ENCODE results near the gene TUBGCP4. TPM values are rescaled to one million over a fixed set of nuclear protein-coding genes. Genes with fewer than 3 reads are reported as not detected.

Gene TUBGCP4
- total and polyA plus RNA-seq, 9 of the 15 experiments (the other 6 are each of a cell fraction or from before 2014, with no cell fraction given) = 10.7 to 50.2 (median 29.6) TPM

DNA sequence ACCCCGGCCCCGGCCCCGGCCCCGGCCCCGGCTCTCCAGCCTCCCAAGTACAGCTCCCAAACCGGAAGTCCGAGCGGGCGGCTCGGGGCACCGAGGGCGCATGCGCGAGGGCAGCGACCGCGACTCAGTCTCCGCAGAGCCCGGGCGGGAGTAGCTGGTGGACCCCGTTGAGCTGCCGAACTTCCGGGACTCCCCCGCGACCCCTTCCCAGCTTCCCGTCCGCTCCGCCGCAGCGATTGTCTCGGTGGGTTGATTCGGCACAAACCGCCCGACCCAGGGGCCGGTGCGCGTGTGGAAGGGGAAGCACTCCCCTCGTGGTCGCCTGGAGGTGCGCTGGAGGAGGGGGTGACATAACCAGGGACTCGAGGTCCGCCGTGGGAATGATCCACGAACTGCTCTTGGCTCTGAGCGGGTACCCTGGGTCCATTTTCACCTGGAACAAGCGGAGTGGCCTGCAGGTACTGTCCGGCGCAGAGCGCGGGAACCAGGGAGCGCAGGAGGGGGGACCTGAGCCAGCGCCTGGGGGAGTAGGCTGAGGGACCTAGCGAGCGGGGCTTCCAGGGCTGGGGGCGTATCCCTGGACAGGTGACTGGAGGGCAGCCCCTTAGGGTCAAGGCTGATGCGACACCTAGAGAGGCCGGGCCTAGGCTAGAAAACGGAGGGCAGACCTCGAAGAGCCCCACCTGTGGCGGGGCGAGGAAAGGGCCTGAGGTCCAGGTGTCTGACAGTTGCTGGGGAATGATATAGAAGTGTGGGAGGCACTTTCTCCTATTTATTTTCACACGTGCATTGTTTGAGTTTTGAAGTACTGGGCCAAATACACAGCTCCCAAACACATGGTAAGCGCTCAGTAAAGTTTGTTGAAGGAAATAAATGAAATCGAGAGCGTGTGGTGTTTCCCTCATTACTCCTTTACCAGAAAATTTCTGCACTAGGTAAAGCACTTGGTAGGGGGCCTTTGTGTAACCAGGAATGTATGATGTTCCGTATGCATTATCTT is at the start of gene TUBGCP4, which contains the start of gene ZSCAN29 (continued):
- TF ChIP-seq, protein P1, sequence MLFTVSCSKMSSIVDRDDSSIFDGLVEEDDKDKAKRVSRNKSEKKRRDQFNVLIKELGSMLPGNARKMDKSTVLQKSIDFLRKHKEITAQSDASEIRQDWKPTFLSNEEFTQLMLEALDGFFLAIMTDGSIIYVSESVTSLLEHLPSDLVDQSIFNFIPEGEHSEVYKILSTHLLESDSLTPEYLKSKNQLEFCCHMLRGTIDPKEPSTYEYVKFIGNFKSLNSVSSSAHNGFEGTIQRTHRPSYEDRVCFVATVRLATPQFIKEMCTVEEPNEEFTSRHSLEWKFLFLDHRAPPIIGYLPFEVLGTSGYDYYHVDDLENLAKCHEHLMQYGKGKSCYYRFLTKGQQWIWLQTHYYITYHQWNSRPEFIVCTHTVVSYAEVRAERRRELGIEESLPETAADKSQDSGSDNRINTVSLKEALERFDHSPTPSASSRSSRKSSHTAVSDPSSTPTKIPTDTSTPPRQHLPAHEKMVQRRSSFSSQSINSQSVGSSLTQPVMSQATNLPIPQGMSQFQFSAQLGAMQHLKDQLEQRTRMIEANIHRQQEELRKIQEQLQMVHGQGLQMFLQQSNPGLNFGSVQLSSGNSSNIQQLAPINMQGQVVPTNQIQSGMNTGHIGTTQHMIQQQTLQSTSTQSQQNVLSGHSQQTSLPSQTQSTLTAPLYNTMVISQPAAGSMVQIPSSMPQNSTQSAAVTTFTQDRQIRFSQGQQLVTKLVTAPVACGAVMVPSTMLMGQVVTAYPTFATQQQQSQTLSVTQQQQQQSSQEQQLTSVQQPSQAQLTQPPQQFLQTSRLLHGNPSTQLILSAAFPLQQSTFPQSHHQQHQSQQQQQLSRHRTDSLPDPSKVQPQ (CRISPR knock-in tag; IDR thresholded peaks at IDR 0.05; ENCODE audit: borderline replicate concordance) = no peak
- no peak for TF ChIP-seq HNRNPH1 (optimal IDR thresholded peaks at IDR 0.05; ENCODE audit: low read depth, low read length)
- peak; percentile 40; the same call in 1 of the 2 replicates for TF ChIP-seq TEAD4 (IDR thresholded peaks at IDR 0.05; ENCODE audit: low read length)
- TF ChIP-seq TEAD4 (CRISPR knock-in tag; IDR thresholded peaks at IDR 0.05; ENCODE audit: borderline replicate concordance) = no peak
- TF ChIP-seq, protein P2, sequence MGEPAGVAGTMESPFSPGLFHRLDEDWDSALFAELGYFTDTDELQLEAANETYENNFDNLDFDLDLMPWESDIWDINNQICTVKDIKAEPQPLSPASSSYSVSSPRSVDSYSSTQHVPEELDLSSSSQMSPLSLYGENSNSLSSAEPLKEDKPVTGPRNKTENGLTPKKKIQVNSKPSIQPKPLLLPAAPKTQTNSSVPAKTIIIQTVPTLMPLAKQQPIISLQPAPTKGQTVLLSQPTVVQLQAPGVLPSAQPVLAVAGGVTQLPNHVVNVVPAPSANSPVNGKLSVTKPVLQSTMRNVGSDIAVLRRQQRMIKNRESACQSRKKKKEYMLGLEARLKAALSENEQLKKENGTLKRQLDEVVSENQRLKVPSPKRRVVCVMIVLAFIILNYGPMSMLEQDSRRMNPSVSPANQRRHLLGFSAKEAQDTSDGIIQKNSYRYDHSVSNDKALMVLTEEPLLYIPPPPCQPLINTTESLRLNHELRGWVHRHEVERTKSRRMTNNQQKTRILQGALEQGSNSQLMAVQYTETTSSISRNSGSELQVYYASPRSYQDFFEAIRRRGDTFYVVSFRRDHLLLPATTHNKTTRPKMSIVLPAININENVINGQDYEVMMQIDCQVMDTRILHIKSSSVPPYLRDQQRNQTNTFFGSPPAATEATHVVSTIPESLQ (CRISPR knock-in tag; IDR thresholded peaks at IDR 0.05) = 0 out of 2 replicates have a peak, but pooled peaks have one; percentile 16
- TF ChIP-seq RFX1 (IDR thresholded peaks at IDR 0.05) = no peak
- no peak for TF ChIP-seq KAT2B (IDR thresholded peaks at IDR 0.05; ENCODE audit: low read depth, low read length)
- no peak for TF ChIP-seq NFATC3 (IDR thresholded peaks at IDR 0.05)
- TF ChIP-seq RFX5 (IDR thresholded peaks at IDR 0.05; ENCODE audit: low read depth, low read length) = no peak
- TF ChIP-seq ZNF224 (CRISPR knock-in tag; IDR thresholded peaks at IDR 0.05) = no peak
- TF ChIP-seq CBX8 (IDR thresholded peaks at IDR 0.05; ENCODE audit: borderline replicate concordance, extremely low read depth, low read depth, low read length, poor library complexity, severe bottlenecking) = no peak
- TF ChIP-seq NR2F6 (CRISPR knock-in tag; IDR thresholded peaks at IDR 0.05) = no peak
- no peak for TF ChIP-seq ELK1 (CRISPR knock-in tag; IDR thresholded peaks at IDR 0.05)
- no peak for TF ChIP-seq ZNF41 (CRISPR knock-in tag; conservative IDR thresholded peaks at IDR 0.05)
- no peak; the same call in 1 of the 2 replicates for TF ChIP-seq TOE1 (IDR thresholded peaks at IDR 0.05; ENCODE audit: borderline replicate concordance)
- no peak for TF ChIP-seq TOE1 (CRISPR knock-in tag; IDR thresholded peaks at IDR 0.05; ENCODE audit: borderline replicate concordance, low read depth)
- TF ChIP-seq KLF16 (IDR thresholded peaks at IDR 0.05) = no peak; the same call in 1 of the 2 replicates
- TF ChIP-seq HDAC3 (IDR thresholded peaks at IDR 0.05; ENCODE audit: borderline replicate concordance, partially characterized antibody) = no peak
- TF ChIP-seq, protein P3, sequence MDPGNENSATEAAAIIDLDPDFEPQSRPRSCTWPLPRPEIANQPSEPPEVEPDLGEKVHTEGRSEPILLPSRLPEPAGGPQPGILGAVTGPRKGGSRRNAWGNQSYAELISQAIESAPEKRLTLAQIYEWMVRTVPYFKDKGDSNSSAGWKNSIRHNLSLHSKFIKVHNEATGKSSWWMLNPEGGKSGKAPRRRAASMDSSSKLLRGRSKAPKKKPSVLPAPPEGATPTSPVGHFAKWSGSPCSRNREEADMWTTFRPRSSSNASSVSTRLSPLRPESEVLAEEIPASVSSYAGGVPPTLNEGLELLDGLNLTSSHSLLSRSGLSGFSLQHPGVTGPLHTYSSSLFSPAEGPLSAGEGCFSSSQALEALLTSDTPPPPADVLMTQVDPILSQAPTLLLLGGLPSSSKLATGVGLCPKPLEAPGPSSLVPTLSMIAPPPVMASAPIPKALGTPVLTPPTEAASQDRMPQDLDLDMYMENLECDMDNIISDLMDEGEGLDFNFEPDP (CRISPR knock-in tag; IDR thresholded peaks at IDR 0.05) = no peak
- no peak for TF ChIP-seq NFRKB (IDR thresholded peaks at IDR 0.05; ENCODE audit: low read depth)

Data from K562 (cell line).